K562 (cell line): ENCODE results near the gene TMEM167B. TPM values are rescaled to one million over a fixed set of nuclear protein-coding genes. Genes with fewer than 3 reads are reported as not detected.
A peak's percentile ranks its signal among the peaks of the same experiment; 100 is the strongest.

Source experiments
- EHMT2 ChIP-seq: fragments of 450-650 bp; IDR thresholded peaks from 2 replicates; pipeline ENCODE4 v1.6.1; 2018; ENCODE audit warnings: antibody characterized with exemption
- GABPB1 ChIP-seq: sonication (generic); formaldehyde crosslinking; IDR thresholded peaks from 2 replicates; pipeline ENCODE4 v1.8.0; 2022; ENCODE audit warnings: mild to moderate bottlenecking, missing genetic modification reagents
- HEY1 ChIP-seq: fragments of 250-450 bp; sonication (Bioruptor Pico); IDR thresholded peaks from 2 replicates; pipeline ENCODE4 v1.5.0; 2020; ENCODE audit warnings: mild to moderate bottlenecking, moderate library complexity, borderline replicate concordance
- HNRNPUL1 ChIP-seq: fragments of 200-400 bp; formaldehyde crosslinking; IDR thresholded peaks from 2 replicates; pipeline ENCODE4 v1.6.1; 2017; ENCODE audit warnings: low read length
- IFI16 ChIP-seq: fragments of 250-450 bp; sonication (Bioruptor Pico); IDR thresholded peaks from 2 replicates; pipeline ENCODE4 v2.1.2; 2022; ENCODE audit warnings: mild to moderate bottlenecking, inconsistent platforms
- SMAD1 ChIP-seq: fragments of 150-350 bp; IDR thresholded peaks from 2 replicates; pipeline ENCODE4 v1.6.1; 2014; ENCODE audit warnings: low read length, low read depth; ENCODE audit not compliant: partially characterized antibody
- ZBED1 ChIP-seq: IDR thresholded peaks from 2 replicates; pipeline ENCODE4 v1.6.1; 2014
- ZNF12 ChIP-seq: sonication (generic); formaldehyde crosslinking; IDR thresholded peaks from 2 replicates; pipeline ENCODE4 v1.4.0; 2020; ENCODE audit warnings: mild to moderate bottlenecking, missing genetic modification reagents
- polyA plus RNA-seq, 8 experiments: library from polyadenylated mRNA; depleted of rRNA in 4 of 8; stranded (reverse) in 5 of 8; unstranded in 3 of 8; fragments of >200 nt; fragmentation: Nextera tagmentation in 2 of 8; fragmentation: Illumina TruSeq in 1 of 8; extraction: Ambion mirVana in 2 of 8; extraction: Trizol in 1 of 8; gene quantifications; 2 replicates each; pipeline versions ENCODE4 v1.2.1 to v1.2.3, GENCODE V29; 2011 to 2014; ENCODE audit warnings: inconsistent platforms in 1 of 8, missing spikeins in 1 of 8
- total RNA-seq, 7 experiments: library from RNA; depleted of rRNA in 6 of 7; stranded (reverse); fragments of >200 nt in 6 of 7; fragmentation: Illumina TruSeq in 2 of 7; extraction: Trizol in 2 of 7; gene quantifications; 2 replicates each; pipeline versions ENCODE4 v1.2.1 to v1.2.3, GENCODE V29; 2011 to 2021; ENCODE audit warnings: low replicate concordance in 1 of 7
- TF ChIP-seq, protein P1 (sequence below): fragments of 450-650 bp; IDR thresholded peaks from 2 replicates; pipeline ENCODE4 v1.6.1; 2016; ENCODE audit warnings: low read depth
- TF ChIP-seq, protein P2 (sequence below): fragments of 250-450 bp; sonication (Bioruptor Pico); IDR thresholded peaks from 2 replicates; pipeline ENCODE4 v1.8.0; 2021; ENCODE audit warnings: moderate library complexity, mild to moderate bottlenecking, inconsistent platforms
- TF ChIP-seq, protein P3 (sequence below): fragments of 250-450 bp; sonication (Bioruptor Pico); IDR thresholded peaks from 2 replicates; pipeline ENCODE4 v1.8.0; 2022; ENCODE audit warnings: inconsistent platforms, mild to moderate bottlenecking, moderate library complexity, borderline replicate concordance
- TF ChIP-seq, protein P4 (sequence below): fragments of 450-650 bp; IDR thresholded peaks from 2 replicates; pipeline ENCODE4 v1.6.1; 2016; ENCODE audit warnings: missing biosample characterization, missing genetic modification characterization

TMEM167B gene
- total and polyA plus RNA-seq, 9 of the 15 experiments (the other 6 are each of a cell fraction or from before 2014, with no cell fraction given): 17.2 to 36.4 (median 32.2) TPM

DNA sequence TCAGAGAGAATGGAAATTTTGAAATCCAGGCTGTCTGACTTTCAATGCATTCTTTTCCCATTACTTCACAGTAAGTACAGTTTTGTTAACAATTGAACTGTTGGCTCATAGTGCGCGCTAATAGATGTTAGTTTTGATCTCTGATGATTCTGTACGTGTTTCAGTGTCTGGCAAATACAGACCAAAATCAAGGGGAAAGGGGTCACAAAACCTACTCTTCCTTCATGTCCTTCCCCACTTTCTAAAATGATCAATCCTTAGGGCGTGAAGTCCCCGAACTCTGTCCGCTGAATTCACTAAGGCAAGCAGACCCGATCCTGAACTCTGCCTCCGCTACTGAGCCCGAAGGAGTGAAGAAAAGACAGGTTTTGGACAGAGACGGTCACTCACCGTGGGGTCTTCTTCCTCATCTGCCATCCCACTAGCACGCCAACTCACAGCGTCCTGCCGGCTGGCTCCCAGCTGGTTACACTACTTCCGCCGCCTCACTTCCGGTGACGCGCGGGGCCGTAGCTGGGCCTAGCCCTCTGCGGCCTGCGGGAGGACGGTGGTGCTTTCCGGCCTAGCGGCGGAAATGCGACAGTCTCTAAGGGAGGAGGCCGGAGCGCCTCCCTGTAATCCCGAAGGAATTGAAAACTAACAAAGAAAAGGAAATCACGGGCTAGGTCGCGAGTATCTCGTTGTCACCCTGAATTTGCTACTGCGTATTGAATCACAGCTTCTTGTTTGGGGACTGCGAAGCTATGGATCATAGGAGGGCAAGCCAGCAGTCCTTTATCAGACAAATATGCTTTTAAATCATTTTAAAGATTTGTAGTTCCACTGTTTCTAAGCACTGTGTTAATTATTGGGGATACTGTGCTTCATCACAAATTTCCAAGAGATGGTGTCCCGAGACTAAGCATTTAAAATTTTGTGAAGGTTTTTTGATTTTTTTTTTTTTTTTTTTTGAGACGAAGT lies 14.8 kb upstream of the TMEM167B start, which contains the start of gene TAF13 (continued):
- TF ChIP-seq, protein P1, sequence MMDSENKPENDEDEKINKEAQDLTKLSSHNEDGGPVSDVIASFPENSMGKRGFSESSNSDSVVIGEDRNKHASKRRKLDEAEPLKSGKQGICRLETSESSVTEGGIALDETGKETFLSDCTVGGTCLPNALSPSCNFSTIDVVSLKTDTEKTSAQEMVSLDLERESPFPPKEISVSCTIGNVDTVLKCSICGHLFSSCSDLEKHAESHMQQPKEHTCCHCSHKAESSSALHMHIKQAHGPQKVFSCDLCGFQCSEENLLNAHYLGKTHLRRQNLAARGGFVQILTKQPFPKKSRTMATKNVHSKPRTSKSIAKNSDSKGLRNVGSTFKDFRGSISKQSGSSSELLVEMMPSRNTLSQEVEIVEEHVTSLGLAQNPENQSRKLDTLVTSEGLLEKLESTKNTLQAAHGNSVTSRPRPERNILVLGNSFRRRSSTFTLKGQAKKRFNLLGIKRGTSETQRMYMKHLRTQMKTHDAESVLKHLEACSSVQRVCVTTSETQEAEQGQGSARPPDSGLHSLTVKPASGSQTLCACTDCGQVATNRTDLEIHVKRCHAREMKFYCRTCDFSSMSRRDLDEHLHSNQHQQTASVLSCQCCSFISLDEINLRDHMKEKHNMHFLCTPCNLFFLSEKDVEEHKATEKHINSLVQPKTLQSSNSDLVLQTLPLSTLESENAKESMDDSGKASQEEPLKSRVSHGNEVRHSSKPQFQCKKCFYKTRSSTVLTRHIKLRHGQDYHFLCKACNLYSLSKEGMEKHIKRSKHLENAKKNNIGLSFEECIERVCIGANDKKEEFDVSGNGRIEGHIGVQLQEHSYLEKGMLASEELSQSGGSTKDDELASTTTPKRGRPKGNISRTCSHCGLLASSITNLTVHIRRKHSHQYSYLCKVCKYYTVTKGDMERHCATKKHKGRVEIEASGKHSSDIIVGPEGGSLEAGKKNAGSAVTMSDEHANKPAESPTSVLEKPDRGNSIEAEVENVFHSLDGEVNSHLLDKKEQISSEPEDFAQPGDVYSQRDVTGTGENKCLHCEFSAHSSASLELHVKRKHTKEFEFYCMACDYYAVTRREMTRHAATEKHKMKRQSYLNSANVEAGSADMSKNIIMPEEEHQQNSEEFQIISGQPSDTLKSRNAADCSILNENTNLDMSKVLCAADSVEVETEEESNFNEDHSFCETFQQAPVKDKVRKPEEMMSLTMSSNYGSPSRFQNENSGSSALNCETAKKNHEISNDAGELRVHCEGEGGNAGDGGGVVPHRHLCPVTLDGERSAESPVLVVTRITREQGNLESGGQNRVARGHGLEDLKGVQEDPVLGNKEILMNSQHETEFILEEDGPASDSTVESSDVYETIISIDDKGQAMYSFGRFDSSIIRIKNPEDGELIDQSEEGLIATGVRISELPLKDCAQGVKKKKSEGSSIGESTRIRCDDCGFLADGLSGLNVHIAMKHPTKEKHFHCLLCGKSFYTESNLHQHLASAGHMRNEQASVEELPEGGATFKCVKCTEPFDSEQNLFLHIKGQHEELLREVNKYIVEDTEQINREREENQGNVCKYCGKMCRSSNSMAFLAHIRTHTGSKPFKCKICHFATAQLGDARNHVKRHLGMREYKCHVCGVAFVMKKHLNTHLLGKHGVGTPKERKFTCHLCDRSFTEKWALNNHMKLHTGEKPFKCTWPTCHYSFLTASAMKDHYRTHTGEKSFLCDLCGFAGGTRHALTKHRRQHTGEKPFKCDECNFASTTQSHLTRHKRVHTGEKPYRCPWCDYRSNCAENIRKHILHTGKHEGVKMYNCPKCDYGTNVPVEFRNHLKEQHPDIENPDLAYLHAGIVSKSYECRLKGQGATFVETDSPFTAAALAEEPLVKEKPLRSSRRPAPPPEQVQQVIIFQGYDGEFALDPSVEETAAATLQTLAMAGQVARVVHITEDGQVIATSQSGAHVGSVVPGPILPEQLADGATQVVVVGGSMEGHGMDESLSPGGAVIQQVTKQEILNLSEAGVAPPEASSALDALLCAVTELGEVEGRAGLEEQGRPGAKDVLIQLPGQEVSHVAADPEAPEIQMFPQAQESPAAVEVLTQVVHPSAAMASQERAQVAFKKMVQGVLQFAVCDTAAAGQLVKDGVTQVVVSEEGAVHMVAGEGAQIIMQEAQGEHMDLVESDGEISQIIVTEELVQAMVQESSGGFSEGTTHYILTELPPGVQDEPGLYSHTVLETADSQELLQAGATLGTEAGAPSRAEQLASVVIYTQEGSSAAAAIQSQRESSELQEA: no peak; the same call in 1 of the 2 replicates
- peak; percentile 69 for TF ChIP-seq SMAD1
- TF ChIP-seq HNRNPUL1: no peak
- peak; percentile 96 for TF ChIP-seq GABPB1 (CRISPR knock-in tag)
- peak; percentile 32; the same call in 1 of the 2 replicates for TF ChIP-seq EHMT2
- no peak for TF ChIP-seq IFI16
- TF ChIP-seq, protein P2, sequence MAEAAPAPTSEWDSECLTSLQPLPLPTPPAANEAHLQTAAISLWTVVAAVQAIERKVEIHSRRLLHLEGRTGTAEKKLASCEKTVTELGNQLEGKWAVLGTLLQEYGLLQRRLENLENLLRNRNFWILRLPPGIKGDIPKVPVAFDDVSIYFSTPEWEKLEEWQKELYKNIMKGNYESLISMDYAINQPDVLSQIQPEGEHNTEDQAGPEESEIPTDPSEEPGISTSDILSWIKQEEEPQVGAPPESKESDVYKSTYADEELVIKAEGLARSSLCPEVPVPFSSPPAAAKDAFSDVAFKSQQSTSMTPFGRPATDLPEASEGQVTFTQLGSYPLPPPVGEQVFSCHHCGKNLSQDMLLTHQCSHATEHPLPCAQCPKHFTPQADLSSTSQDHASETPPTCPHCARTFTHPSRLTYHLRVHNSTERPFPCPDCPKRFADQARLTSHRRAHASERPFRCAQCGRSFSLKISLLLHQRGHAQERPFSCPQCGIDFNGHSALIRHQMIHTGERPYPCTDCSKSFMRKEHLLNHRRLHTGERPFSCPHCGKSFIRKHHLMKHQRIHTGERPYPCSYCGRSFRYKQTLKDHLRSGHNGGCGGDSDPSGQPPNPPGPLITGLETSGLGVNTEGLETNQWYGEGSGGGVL (CRISPR knock-in tag): no peak
- TF ChIP-seq HEY1 (CRISPR knock-in tag): no peak
- TF ChIP-seq, protein P3, sequence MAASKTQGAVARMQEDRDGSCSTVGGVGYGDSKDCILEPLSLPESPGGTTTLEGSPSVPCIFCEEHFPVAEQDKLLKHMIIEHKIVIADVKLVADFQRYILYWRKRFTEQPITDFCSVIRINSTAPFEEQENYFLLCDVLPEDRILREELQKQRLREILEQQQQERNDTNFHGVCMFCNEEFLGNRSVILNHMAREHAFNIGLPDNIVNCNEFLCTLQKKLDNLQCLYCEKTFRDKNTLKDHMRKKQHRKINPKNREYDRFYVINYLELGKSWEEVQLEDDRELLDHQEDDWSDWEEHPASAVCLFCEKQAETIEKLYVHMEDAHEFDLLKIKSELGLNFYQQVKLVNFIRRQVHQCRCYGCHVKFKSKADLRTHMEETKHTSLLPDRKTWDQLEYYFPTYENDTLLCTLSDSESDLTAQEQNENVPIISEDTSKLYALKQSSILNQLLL (CRISPR knock-in tag): no peak
- TF ChIP-seq, protein P4, sequence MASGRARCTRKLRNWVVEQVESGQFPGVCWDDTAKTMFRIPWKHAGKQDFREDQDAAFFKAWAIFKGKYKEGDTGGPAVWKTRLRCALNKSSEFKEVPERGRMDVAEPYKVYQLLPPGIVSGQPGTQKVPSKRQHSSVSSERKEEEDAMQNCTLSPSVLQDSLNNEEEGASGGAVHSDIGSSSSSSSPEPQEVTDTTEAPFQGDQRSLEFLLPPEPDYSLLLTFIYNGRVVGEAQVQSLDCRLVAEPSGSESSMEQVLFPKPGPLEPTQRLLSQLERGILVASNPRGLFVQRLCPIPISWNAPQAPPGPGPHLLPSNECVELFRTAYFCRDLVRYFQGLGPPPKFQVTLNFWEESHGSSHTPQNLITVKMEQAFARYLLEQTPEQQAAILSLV (tag): no peak
- no peak for TF ChIP-seq ZNF12
- TF ChIP-seq ZBED1: peak; percentile 86; the same call in 1 of the 2 replicates
